H9 (cell line): ENCODE results near the gene CTIF. TPM values are rescaled to one million over a fixed set of nuclear protein-coding genes. Genes with fewer than 3 reads are reported as not detected.

ENCODE experiments used
- DNase-seq: peaks from one replicate; pipeline ENCODE4 v3.0.0-alpha.2; 2017
- H2AFZ ChIP-seq: one replicate; pipeline ENCODE4 v1.6.1; 2013; ENCODE audit warnings: mild to moderate bottlenecking, low read length, control low read depth, moderate library complexity
- H2AK5ac ChIP-seq: 2 replicates; pipeline ENCODE4 v1.6.1; 2013; ENCODE audit warnings: low read length, control low read depth, mixed read lengths; ENCODE audit not compliant: insufficient read length
- H2BK120ac ChIP-seq: one replicate; pipeline ENCODE4 v1.6.1; 2013; ENCODE audit warnings: low read depth, mild to moderate bottlenecking, low read length, control low read depth, inconsistent platforms; ENCODE audit not compliant: poor library complexity, severe bottlenecking
- H2BK12ac ChIP-seq: 2 replicates; pipeline ENCODE4 v1.6.1; 2013; ENCODE audit warnings: low read length, control low read depth, mixed read lengths, low read depth; ENCODE audit not compliant: insufficient read length
- H2BK15ac ChIP-seq: 2 replicates; pipeline ENCODE4 v1.6.1; 2013; ENCODE audit warnings: low read depth, low read length, control low read depth
- H2BK20ac ChIP-seq: one replicate; pipeline ENCODE4 v1.6.1; 2013; ENCODE audit warnings: low read depth, mild to moderate bottlenecking, low read length, control low read depth, inconsistent platforms; ENCODE audit not compliant: poor library complexity, severe bottlenecking
- H2BK5ac ChIP-seq: 2 replicates; pipeline ENCODE4 v1.6.1; 2013; ENCODE audit warnings: low read length, control low read depth, mixed read lengths; ENCODE audit not compliant: insufficient read length
- H3K14ac ChIP-seq: 2 replicates; pipeline ENCODE4 v1.6.1; 2013; ENCODE audit warnings: low read length, control low read depth; ENCODE audit not compliant: insufficient read depth
- H3K18ac ChIP-seq: 2 replicates; pipeline ENCODE4 v1.6.1; 2013; ENCODE audit warnings: low read depth, mild to moderate bottlenecking, mixed read lengths, low read length, control low read depth; ENCODE audit not compliant: insufficient read length
- H3K23ac ChIP-seq: 2 replicates; pipeline ENCODE4 v1.6.1; 2013; ENCODE audit warnings: low read length, control low read depth, mixed read lengths, low read depth; ENCODE audit not compliant: insufficient read length
- H3K23me2 ChIP-seq: 2 replicates; pipeline ENCODE4 v1.6.1; 2013; ENCODE audit warnings: low read depth, mild to moderate bottlenecking, mixed read lengths, low read length, control low read depth; ENCODE audit not compliant: insufficient read length, poor library complexity, severe bottlenecking
- H3K27ac ChIP-seq: 2 replicates; pipeline ENCODE4 v1.5.1; 2013; ENCODE audit warnings: low read length, control low read depth, mixed read lengths, low read depth; ENCODE audit not compliant: insufficient read length
- H3K27me3 ChIP-seq: 2 replicates; pipeline ENCODE4 v1.6.1; 2013; ENCODE audit warnings: low read length, control low read depth, inconsistent platforms; ENCODE audit not compliant: insufficient read depth
- H3K4ac ChIP-seq: 2 replicates; pipeline ENCODE4 v1.6.1; 2013; ENCODE audit warnings: low read depth, mild to moderate bottlenecking, control low read depth, inconsistent platforms, low read length, moderate library complexity
- H3K4me1 ChIP-seq: 2 replicates; pipeline ENCODE4 v1.6.1; 2013; ENCODE audit warnings: low read length, control low read depth, inconsistent platforms; ENCODE audit not compliant: insufficient read depth
- H3K4me2 ChIP-seq: 2 replicates; pipeline ENCODE4 v1.6.1; 2013; ENCODE audit warnings: low read length, control low read depth, mixed read lengths; ENCODE audit not compliant: insufficient read length, insufficient read depth
- H3K56ac ChIP-seq: 2 replicates; pipeline ENCODE4 v1.6.1; 2013; ENCODE audit warnings: low read depth, mild to moderate bottlenecking, mixed read lengths, low read length, control low read depth; ENCODE audit not compliant: insufficient read length
- H3K79me1 ChIP-seq: 2 replicates; pipeline ENCODE4 v1.6.1; 2013; ENCODE audit warnings: low read depth, mild to moderate bottlenecking, moderate library complexity, low read length, control low read depth, inconsistent platforms; ENCODE audit not compliant: insufficient read depth, poor library complexity, severe bottlenecking
- H3K79me2 ChIP-seq: 2 replicates; pipeline ENCODE4 v1.6.1; 2013; ENCODE audit warnings: low read length, control low read depth, inconsistent platforms; ENCODE audit not compliant: insufficient read depth
- H3K9ac ChIP-seq: 2 replicates; pipeline ENCODE4 v1.6.1; 2013; ENCODE audit warnings: low read length, control low read depth, mixed read lengths; ENCODE audit not compliant: insufficient read length; ENCODE audit errors: extremely low read depth
- H3K9me3 ChIP-seq: one replicate; pipeline ENCODE4 v1.6.1; 2013; ENCODE audit warnings: low read depth, low read length, inconsistent platforms; ENCODE audit not compliant: control insufficient read depth
- H3T11ph ChIP-seq: one replicate; pipeline ENCODE4 v1.6.1; 2013; ENCODE audit warnings: mild to moderate bottlenecking, low read length, control low read depth, inconsistent platforms
- H4K20me1 ChIP-seq: one replicate; pipeline ENCODE4 v1.6.1; 2013; ENCODE audit not compliant: control insufficient read depth, insufficient read length, insufficient read depth
- H4K5ac ChIP-seq: 2 replicates; pipeline ENCODE4 v1.6.1; 2013; ENCODE audit warnings: low read depth, mild to moderate bottlenecking, mixed read lengths, low read length, control low read depth; ENCODE audit not compliant: insufficient read length
- H4K8ac ChIP-seq: replicated peaks from 2 replicates; pipeline ENCODE4 v1.6.1; 2013; ENCODE audit warnings: low read length, control low read depth, mixed read lengths, low read depth; ENCODE audit not compliant: insufficient read length
- H4K91ac ChIP-seq: 2 replicates; pipeline ENCODE4 v1.6.1; 2013; ENCODE audit warnings: low read depth, mild to moderate bottlenecking, moderate library complexity, mixed read lengths, low read length, control low read depth; ENCODE audit not compliant: insufficient read length
- H3K27ac Mint-ChIP-seq, 3 experiments: 2 replicates in 2 of 3; 3 replicates in 1 of 3; pipeline ENCODE4 v1.8.0; 2020 to 2021; ENCODE audit warnings: mixed read lengths in 3 of 3, mild to moderate bottlenecking in 1 of 3, moderate library complexity in 1 of 3
- H3K27me3 Mint-ChIP-seq: 2 replicates; pipeline ENCODE4 v1.8.0; 2021; ENCODE audit warnings: low read depth, mild to moderate bottlenecking, moderate library complexity, mixed read lengths
- H3K36me3 Mint-ChIP-seq, 3 experiments: 2 replicates in 2 of 3; 3 replicates in 1 of 3; pipeline ENCODE4 v1.8.0; 2020 to 2021; ENCODE audit warnings: low read depth in 3 of 3, mixed read lengths in 3 of 3; ENCODE audit not compliant: insufficient read depth in 1 of 3
- H3K4me1 Mint-ChIP-seq, 2 experiments: 2 replicates each; pipeline ENCODE4 v1.8.0; 2020; ENCODE audit warnings: mixed read lengths in 2 of 2
- H3K4me3 Mint-ChIP-seq, 2 experiments: 2 replicates in 1 of 2; 3 replicates in 1 of 2; pipeline ENCODE4 v1.8.0; 2020 to 2021; ENCODE audit warnings: mild to moderate bottlenecking in 2 of 2, mixed read lengths in 2 of 2, moderate library complexity in 1 of 2
- H3K9me3 Mint-ChIP-seq, 2 experiments: 2 replicates in 1 of 2; 3 replicates in 1 of 2; pipeline ENCODE4 v1.8.0; 2020; ENCODE audit warnings: mild to moderate bottlenecking in 2 of 2, mixed read lengths in 2 of 2, moderate library complexity in 1 of 2
- CTCF ChIP-seq: fragments of 200-600 bp; sonication (generic); conservative IDR thresholded peaks from 3 replicates; pipeline ENCODE4 v1.8.0; 2021; ENCODE audit warnings: antibody characterized with exemption, mild to moderate bottlenecking
- WGBS: extraction: QIAGEN DNeasy Blood & Tissue Kit; methylation state at CpG from one replicate; pipeline ENCODE4 v1.1.7; 2013; ENCODE audit warnings: missing lambda C conversion rate, low lambda C conversion rate, mixed read lengths; ENCODE audit not compliant: insufficient read length; ENCODE audit errors: extremely low coverage; 5-methylcytosine and 5-hydroxymethylcytosine counted together
- total RNA-seq: library from RNA; stranded (reverse); gene quantifications from 2 replicates; pipeline ENCODE4 v1.2.1, GENCODE V29; 2021

The CTIF gene
- total RNA-seq, 1 experiment from 2014 or later = 15.8 TPM

- Histone ChIP-seq H4K5ac (no peak overlapping the region), H3K79me2 (no peaks in the 10 kb centered on the region), H2BK120ac (no peak overlapping the region), H3T11ph (no peak overlapping the region), H2AFZ (no peak overlapping the region), H4K91ac (no peak overlapping the region), H2BK5ac (no peak overlapping the region), H3K27ac (no peak overlapping the region), H2BK12ac (no peak overlapping the region), H3K27me3 (no peaks in the 10 kb centered on the region), H2BK20ac (no peak overlapping the region), H2BK15ac (no peak overlapping the region), H3K23me2 (no peaks in the 10 kb centered on the region), H3K4me1 (no peaks in the 10 kb centered on the region; the same call in 1 of the 2 replicates), H4K20me1 (no peaks in the 10 kb centered on the region), H4K8ac (no peak overlapping the region), H3K18ac (no peak overlapping the region), H2AK5ac (no peak overlapping the region), H3K79me1 (no peaks in the 10 kb centered on the region), H3K23ac (no peak overlapping the region), H3K9ac (no peak overlapping the region), H3K14ac (no peak overlapping the region), H3K4ac (no peak overlapping the region), H3K56ac (no peak overlapping the region), H3K9me3 (no peaks in the 10 kb centered on the region), H3K4me2 (no peak overlapping the region)
- Mint-ChIP-seq H3K4me3 (no peak overlapping the region), H3K27ac (no peak overlapping the region), H3K4me1 (peaks cover 21 to 22% of the 10 kb centered on the region in 2 experiments), H3K9me3 (peaks cover 13% of the 10 kb centered on the region in 2 experiments; a peak in 4 of 5 replicates), H3K36me3 (peaks cover 9 to 13% (median 12%) of the 10 kb centered on the region in 3 experiments), H3K27me3 (no peaks in the 10 kb centered on the region; the same call in 1 of the 2 replicates)
- TF ChIP-seq CTCF = no peak
- WGBS = no CpG with 5 or more reads among the region's 6 CpGs
- no peak for DNase-seq
Measured at GRCh38 chr18:48570313-48570712, 31.5 kb downstream of the CTIF start.
